Stimulated activated CD8-positive, alpha-beta memory T cell treated with anti-CD3 and anti-CD28 coated beads, Interleukin-4, amount 100 ng/mL, for 48 hours (primary cell): ENCODE measurements around the gene STARD3.
A peak's percentile ranks its signal among the peaks of the same experiment; 100 is the strongest.

ENCODE experiments used
- DNase-seq: peaks from one replicate; pipeline ENCODE4 v3.0.0-alpha.2; 2020

STARD3 gene

DNA sequence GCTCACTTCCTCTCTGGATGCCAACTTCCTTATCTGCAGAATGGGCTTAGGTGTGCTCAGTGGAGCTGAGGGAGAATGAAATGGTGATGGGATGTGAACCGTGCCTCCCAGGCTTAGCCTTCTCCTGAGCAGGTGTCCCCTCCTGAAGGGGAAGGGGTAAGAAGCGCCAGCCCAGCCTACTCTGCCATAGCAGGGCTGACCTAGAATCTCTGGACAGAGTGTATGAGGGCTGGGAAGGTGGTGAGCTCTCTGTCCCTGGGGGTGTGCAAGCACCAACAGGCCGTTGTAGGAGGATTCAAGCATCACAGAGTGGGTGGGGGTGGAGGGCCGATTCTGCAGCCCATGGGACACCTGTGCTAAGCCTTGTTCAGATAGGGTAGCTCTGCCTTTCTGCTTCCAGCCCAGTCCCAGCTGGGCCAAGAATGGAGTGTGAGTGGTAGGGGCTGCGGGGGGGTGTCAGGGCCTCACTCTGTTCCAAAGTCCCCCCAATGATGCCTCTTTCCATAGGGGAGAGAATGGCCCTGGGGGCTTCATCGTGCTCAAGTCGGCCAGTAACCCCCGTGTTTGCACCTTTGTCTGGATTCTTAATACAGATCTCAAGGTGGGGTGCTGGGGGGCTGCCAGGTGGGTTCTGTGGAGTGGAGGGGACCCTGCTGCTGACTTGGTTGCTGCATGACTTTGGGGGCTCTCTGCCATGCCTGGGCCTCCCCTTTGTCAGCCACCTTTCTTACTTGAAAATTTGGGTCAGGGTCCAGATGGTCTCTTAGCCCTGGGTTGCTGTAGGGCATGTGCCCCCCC is 25.0 kb downstream of the STARD3 start:
- DNase-seq: no peak

DNA sequence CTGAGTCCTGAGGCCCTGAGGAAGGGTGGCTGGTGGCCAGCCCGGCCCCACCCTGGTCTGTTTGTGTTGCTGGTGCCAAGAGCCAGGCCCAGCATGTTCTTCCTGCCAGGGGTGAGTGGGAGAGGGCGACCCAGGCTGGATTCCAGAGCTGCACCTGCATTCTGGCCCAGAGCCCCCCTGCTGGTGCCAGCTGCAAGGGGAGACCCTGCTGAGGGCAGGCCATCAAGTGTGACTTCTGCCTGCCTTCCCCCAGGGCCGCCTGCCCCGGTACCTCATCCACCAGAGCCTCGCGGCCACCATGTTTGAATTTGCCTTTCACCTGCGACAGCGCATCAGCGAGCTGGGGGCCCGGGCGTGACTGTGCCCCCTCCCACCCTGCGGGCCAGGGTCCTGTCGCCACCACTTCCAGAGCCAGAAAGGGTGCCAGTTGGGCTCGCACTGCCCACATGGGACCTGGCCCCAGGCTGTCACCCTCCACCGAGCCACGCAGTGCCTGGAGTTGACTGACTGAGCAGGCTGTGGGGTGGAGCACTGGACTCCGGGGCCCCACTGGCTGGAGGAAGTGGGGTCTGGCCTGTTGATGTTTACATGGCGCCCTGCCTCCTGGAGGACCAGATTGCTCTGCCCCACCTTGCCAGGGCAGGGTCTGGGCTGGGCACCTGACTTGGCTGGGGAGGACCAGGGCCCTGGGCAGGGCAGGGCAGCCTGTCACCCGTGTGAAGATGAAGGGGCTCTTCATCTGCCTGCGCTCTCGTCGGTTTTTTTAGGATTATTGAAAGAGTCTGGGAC is 25.8 kb downstream of the STARD3 start:
- DNase-seq: no peak

DNA sequence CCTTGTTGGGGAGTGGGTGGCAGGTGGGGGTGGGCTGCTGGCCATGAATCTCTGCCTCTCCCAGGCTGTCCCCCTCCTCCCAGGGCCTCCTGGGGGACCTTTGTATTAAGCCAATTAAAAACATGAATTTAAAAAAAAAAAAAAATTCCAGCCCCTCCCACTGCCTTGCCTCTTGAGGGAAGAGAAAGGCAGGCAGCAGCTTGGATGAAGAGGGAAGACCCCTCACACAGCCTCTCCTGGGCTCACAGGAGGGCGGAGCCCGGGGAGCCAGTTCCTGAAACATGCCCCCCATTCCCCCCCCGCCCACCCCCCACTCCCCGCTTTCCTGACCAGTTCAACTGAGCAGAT is 26.4 kb downstream of the STARD3 start:
- no peak for DNase-seq

DNA sequence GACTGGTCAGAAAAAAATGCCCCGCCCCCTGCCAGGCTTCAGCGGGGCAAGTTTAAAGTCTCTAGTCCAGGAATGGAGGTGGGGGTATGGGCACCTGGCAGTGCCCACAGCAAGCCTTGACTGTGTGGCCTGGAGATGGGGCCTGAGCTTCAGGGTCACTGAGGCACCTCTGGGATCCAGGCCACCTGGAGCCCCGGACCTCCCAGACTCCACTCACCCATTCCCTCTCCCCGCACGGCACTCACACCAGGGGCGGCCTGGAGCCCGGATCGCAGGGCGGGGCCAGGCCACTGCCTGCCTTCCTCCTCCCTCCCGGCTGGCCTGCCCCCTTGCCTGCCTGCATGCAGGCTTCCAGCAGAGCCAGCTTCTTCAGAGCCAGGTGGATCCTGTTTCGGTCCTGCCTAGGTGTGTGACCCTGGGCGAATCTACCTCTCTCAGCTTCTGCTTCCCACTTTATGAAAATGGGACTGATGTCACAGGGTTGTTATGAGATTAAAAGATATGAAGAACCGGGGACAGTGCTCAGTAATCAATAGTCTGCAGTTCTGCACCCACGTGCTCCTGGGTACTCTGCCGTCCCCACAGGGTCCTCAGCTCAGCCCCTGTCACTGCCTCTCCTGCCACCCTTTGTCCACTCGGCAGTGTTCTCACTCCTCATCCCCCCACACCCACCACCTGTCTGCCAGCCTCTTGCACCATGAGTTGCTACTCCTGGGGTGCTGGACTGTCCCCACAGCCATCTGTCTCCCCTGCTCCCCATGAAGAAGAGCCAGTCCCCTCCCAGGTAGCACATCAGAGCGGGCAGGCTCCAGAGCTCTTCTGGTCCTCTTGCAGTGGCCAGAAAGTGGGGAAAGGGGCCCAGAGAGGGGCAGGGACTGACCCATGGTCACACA is 27.0 kb downstream of the STARD3 start:
- no peak for DNase-seq

DNA sequence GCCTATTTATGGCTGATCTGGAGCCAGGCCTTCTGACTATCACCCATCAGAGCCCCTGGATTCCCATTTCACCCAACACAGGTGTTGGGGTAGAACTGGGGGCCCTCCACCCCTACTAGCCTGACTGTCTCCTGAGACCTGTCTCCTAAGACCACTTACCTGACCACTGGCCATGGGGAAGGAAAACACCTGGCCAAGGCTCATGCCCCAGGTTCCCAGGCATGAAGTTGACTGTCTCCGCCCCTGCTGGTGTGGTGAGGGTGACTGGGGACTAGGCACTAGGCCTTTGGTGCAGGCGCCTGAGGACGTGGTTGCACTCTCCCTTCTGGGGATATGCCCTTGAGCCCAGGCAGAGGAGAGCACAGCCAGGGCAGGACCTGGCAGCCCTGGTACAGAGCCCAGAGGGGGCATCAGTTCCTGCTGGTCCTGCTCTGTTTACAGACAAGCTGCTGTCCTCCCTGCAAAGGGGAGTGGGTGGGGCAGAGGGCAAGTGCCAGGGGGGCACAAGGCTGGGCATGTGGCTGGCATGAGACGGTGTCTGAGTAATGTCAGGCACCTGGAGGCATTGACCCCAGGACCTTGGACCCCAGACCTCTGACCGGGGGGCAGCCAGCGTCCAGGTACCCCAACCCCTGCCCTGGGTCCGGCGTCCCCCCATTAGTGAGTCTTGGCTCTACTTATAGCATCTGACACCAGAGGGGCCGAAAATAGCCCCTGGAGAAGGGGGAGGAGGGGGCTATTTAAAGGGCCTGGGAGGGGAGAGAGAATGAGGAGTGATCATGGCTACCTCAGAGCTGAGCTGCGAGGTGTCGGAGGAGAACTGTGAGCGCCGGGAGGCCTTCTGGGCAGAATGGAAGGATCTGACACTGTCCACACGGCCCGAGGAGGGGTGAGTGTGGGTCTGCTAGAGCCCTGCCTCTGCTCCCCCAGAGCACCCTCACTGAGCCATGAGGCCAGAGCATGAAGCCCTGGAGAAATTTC is 27.9 kb downstream of the STARD3 start, which contains the start of gene TCAP:
Gene TCAP, plus strand, starts transcription at position 769 of the 981 bp plus-strand sequence. Its CDS starts 11 bp downstream, at position 780.
- no peak for DNase-seq

DNA sequence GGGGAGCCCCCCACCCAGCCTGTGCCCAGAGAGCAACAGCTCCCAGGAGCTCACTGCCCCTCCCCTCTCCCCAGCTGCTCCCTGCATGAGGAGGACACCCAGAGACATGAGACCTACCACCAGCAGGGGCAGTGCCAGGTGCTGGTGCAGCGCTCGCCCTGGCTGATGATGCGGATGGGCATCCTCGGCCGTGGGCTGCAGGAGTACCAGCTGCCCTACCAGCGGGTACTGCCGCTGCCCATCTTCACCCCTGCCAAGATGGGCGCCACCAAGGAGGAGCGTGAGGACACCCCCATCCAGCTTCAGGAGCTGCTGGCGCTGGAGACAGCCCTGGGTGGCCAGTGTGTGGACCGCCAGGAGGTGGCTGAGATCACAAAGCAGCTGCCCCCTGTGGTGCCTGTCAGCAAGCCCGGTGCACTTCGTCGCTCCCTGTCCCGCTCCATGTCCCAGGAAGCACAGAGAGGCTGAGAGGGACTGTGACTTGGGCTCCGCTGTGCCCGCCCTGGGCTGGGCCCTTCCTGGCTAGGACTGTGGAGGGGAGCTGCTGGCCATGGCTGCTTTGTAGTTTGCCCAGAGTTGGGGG is 28.8 kb downstream of the STARD3 start:
- no peak for DNase-seq

DNA sequence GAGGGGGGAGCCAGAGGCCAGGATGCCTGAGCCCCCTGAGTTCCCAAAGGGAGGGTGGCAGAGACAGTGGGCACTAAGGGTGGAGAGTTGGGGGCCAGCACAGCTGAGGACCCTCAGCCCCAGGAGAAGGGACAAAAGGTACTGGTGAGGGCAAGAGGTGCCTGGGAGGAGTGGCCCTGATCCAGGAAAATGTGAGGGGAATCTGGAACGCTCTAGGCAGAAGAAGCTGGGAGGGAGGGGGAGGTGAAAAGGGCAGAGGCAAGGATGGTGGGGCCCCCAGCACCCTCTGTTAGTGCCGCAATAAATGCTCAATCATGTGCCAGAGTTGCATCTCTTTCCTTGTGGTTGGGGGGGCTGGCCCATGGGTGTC is 29.3 kb downstream of the STARD3 start:
- DNase-seq: no peak

DNA sequence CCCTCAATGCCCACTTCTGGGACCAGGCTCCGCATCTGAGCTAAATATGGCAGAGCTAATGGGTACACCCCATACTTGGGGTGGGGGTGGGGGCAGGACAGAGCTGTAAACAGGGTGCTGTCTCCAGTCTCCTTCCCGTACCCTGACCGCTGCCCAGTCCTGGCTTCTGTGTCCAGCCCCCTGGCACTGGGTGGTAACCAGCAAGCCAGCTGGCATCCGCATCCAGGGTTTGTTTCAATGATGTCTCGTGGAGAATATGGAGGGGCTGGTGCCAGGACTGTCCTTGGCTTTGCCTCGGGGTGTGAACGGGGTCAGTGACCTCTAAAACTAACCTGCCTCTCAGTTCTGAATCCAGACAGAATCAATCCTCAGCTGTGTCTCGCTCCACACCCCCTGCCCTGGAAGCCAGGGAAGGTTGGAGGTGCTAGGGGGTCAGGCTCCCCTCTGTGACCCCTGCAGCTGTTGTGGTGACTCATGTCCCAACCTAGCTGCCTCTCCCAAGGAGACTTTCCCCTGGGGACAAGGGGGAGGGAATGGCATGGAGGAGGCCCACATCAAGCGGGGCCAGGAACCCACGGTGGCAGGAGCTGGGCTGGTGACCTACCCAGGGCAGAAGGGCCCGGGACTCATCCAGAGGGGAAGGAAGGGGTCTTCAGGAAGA is 29.8 kb downstream of the STARD3 start:
- no peak for DNase-seq

DNA sequence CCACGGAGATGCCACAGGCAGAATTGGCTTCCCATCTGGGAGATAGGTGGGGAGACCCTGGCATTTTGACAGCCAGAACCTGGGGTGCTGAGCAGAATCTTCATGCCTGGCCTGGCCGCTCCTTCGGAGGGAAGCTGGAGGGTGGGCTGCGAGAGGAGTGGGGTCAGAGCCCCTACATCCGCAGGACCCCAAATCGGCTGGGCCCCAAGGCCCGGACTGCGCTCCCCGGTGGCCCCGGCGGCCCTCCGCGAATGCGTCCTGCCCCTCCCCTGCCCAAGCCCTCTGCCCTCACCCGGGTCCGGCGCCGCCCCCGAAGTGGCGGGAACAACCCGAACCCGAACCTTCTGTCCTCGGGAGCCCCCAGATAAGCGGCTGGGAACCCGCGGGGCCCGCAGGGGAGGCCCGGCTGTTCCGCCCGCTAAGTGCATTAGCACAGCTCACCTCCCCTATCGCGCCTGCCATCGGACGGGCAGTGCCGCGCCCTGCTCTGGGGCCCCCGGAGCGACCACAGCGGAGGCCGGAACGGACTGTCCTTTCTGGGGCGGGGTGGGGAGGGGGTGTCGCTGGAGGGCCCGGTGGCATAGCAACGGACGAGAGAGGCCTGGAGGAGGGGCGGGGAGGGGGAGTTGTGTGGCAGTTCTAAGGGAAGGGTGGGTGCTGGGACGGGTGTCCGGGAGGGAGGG is 30.5 kb downstream of the STARD3 start:
- DNase-seq: no peak

DNA sequence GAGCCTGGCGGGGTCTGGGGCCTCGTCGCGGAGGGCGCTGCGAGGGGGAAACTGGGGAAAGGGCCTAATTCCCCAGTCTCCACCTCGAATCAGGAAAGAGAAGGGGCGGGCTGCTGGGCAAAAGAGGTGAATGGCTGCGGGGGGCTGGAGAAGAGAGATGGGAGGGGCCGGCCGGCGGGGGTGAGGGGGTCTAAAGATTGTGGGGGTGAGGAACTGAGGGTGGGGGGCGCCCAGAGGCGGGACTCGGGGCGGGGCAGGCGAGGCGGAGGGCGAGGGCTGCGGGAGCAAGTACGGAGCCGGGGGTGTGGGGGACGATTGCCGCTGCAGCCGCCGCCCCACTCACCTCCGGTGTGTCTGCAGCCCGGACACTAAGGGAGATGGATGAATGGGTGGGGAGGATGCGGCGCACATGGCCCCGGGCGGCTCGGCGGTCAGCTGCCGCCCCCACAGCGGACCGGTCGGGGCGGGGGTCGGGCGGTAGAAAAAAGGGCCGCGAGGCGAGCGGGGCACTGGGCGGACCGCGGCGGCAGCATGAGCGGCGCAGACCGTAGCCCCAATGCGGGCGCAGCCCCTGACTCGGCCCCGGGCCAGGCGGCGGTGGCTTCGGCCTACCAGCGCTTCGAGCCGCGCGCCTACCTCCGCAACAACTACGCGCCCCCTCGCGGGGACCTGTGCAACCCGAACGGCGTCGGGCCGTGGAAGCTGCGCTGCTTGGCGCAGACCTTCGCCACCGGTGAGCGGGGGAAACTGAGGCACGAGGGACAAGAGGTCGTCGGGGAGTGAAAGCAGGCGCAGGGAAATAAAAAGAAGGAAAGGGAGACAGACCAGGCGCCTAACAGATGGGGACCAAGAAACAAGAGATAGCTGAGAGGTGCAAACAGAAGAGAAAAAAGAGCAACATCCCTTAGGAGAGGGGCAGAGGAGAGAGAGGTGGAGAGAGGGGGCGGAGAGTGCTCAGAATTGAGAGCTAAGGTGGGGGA is 31.3 kb downstream of the STARD3 start, which contains the start of gene PNMT:
Gene PNMT, plus strand, starts transcription at position 509 of the 980 bp plus-strand sequence. Its CDS starts 23 bp downstream, at position 532.
- peak; percentile 85 for DNase-seq

DNA sequence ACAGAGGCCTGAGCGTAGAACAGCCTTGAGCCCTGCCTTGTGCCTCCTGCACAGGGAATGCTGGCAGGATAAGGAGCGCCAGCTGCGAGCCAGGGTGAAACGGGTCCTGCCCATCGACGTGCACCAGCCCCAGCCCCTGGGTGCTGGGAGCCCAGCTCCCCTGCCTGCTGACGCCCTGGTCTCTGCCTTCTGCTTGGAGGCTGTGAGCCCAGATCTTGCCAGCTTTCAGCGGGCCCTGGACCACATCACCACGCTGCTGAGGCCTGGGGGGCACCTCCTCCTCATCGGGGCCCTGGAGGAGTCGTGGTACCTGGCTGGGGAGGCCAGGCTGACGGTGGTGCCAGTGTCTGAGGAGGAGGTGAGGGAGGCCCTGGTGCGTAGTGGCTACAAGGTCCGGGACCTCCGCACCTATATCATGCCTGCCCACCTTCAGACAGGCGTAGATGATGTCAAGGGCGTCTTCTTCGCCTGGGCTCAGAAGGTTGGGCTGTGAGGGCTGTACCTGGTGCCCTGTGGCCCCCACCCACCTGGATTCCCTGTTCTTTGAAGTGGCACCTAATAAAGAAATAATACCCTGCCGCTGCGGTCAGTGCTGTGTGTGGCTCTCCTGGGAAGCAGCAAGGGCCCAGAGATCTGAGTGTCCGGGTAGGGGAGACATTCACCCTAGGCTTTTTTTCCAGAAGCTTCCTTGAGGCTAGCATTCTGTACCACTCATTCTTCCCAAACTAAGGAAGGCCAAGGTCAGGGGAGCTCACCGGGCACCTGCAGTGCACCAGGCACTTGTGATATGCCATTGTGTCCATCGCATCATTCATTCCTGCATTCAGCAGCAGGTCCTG is 33.2 kb downstream of the STARD3 start:
- no peak for DNase-seq

DNA sequence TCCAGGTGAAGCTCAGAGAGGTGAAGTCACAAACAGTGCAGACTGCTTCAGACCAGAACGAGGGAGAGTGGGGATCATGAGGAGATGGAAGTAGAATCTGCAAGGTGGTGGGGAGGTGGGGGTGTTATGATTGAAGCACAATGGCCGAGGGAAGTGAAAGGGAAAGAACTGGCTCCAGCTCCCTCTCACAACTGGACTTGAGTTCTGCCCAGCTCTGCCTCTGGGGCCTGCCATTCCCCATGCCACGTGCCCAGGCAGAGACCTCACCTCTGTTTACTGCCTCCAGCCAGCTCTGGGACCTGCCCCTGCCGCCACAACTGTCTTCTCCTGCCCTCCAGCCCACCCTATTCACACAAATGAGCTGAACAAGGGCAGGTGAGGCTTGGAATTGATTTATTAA is 33.8 kb downstream of the STARD3 start:
- no peak for DNase-seq

DNA sequence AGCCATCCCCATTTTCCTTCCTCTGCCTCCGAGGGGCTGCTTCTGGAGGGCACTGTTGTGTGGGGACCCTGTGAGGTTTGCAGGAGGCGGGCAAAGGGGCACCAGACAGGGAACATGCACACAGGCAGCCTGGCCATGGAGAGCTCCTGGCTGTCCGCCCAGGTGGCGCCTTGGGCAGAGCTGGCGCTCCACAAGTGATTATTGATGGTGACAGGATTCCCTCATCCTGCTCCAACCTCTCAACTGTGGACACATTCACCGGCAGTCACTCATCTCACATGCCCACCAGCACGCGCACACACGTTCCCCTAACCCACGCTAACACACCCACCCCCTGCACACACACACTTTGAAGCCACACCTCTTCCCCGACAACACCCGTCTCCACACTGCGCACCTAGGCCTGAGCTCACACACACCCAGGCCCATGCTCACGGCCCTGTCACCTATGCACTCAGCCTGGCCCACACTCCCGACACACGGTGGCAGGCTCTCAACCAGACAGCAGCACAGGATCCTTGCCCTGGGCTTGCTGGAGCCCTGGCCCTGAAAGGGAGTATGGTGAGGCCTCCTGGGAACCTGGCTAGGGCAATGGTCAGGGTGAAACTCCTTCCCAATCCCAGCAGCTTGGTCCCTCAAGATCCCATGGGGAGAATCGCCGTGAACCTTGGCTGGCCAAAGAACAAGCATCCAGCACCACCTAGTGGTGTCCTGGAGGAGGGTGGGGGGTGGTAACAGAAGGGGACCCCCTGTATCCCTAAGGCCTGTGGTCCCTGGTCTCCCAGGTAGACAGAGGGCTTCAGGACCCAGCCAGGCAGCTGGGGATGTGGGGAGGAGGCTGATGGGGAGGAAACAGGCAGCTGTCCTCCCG is 34.9 kb downstream of the STARD3 start:
- DNase-seq: no peak

DNA sequence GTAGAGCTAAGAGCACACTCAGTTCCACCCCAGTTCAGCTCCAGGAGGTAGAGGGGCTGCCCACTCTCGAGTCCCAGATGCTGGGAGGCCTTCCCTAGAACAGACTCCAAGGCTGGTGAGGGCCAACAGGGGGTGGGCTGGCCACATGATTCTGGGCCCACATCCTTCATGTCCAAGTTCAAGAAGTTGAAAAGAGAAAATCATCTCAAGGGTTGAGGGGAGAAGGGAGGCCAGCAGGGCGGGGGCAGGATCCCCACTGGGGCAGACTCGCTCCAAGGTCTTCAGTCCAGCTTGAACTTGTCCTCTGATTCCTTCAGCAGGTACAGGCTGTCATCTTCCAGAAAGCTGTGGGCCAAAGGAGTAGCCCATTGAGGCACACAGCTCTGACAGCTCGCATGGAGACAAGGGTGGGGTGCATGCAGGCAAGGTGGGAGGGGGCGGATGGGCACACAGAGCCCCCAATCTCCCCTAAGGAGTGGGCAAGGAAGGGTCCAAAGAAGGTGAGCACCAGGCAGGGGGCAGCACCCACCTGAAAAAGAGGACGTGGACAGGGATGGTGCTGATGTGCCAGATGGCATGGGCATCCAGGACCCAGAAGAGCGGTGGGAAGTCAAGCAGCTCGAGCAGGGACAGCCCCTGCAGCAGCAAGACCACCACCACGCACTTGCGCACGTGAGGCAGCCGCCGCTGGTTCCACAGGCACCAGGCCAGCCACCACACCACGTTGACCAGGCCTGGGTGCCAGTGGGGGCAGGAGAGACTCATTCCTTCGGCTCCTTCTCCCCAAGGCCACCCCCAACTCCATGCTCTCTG is 35.8 kb downstream of the STARD3 start:
- DNase-seq: no peak

DNA sequence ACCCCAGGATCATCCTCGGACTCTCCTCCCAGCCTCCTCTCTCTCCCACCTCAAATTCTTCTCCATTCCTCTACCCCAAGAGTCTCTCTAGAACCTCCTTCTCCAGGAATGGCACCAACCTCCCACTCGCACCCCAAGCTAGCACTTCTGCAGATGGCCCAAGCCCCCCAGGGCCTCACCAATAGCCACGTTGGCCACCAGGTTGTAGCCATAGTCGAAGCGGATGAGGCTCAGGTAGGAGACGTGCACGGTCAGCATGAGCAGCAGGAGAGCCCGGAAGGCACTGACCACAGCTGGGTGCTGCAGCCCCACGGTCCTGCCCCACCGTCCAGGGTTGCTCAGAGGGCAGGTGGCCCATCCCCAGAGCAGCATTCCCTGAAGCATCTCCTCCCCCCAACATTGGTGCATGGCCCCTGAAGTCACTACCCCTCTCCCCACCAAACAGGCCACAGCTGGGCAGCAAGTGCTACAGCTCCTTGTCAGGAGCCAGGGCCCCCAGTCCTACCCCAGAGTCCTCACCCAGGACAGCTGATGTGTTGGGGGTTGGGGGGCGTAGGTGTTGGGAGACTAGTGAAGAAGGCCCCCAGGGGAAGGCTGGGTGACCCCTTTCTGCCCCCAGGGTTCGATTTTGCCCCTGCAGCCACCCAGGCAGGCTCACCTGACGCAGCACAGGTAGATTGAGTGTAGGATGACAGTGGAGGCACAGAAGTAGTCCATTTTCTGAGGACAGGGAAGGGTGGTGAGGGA is 36.6 kb downstream of the STARD3 start:
- DNase-seq: no peak
